Kidney (tissue), 14 donors: ENCODE measurements around the gene NMRK1. TPM values are rescaled to one million over a fixed set of nuclear protein-coding genes. Genes with fewer than 3 reads are reported as not detected.

ENCODE experiments used
- DNase-seq, 5 donors: peaks; one replicate each; pipeline ENCODE4 v3.0.0-alpha.2; 2013 to 2020
- FAIRE-seq: peaks from 2 replicates; lab custom pipeline; 2012; peaks lifted over from hg19 to GRCh38; lab: Jason Lieb, UNC
- H3K27ac ChIP-seq, 2 donors: one replicate each; pipeline ENCODE4 v1.7.0; 2013; ENCODE audit warnings: low read depth in 2 of 2, low read length in 2 of 2, inconsistent platforms in 1 of 2
- H3K27me3 ChIP-seq: one replicate; pipeline ENCODE4 v1.7.1; 2013; ENCODE audit warnings: low read length, inconsistent platforms; ENCODE audit not compliant: control insufficient read depth, insufficient read depth
- H3K36me3 ChIP-seq, 3 donors: one replicate each; pipeline versions ENCODE4 v1.7.0 to v1.7.1; 2013; ENCODE audit warnings: low read length in 3 of 3, control low read depth in 1 of 3, inconsistent platforms in 1 of 3; ENCODE audit not compliant: insufficient read depth in 3 of 3, control insufficient read depth in 2 of 3
- H3K4me1 ChIP-seq, 3 donors: one replicate each; pipeline versions ENCODE4 v1.7.0 to v1.7.1; 2013; ENCODE audit warnings: low read length in 3 of 3, inconsistent platforms in 1 of 3, low read depth in 1 of 3; ENCODE audit not compliant: control insufficient read depth in 2 of 3, insufficient read depth in 2 of 3
- H3K4me3 ChIP-seq, 3 donors: one replicate each; pipeline versions ENCODE4 v1.7.0 to v1.8.1; 2013; ENCODE audit warnings: low read length in 3 of 3, control low read depth in 1 of 3, inconsistent platforms in 1 of 3
- H3K9ac ChIP-seq, 3 donors: one replicate each; pipeline versions ENCODE4 v1.7.0 to v1.7.1; 2013; ENCODE audit warnings: low read length in 3 of 3, control low read depth in 1 of 3, inconsistent platforms in 1 of 3
- H3K9me3 ChIP-seq, 3 donors: one replicate each; pipeline versions ENCODE4 v1.7.0 to v1.7.1; 2013; ENCODE audit warnings: low read length in 3 of 3, control low read depth in 1 of 3, inconsistent platforms in 1 of 3; ENCODE audit not compliant: control insufficient read depth in 2 of 3, insufficient read depth in 1 of 3
- CTCF ChIP-seq: IDR thresholded peaks from 3 replicates; pipeline ENCODE4 v1.5.1; 2012; ENCODE audit warnings: mild to moderate bottlenecking, moderate library complexity, borderline replicate concordance; ENCODE audit not compliant: insufficient read depth; ENCODE audit errors: extremely low read depth
- intact Hi-C: fragments of 100-400 bp; cut with DNase I; formaldehyde crosslinking; loops from one replicate; pipeline ENCODE4 v1.11.1; 2022
- polyA plus RNA-seq: library from polyadenylated mRNA; stranded (reverse); fragments of 350-450 nt; fragmentation: Illumina TruSeq; extraction: RNeasy Lipid Tissue Mini Kit (QIAGEN cat#74804); gene quantifications from one replicate; pipeline ENCODE4 v1.2.3, GENCODE V29; 2014; ENCODE audit warnings: low read depth, low replicate concordance; ENCODE audit not compliant: insufficient read depth
- total RNA-seq: library from RNA; stranded (reverse); fragmentation: NEBNext Ultra II Directional; extraction: Animal tissue kit (Norgen Biotek cat#: 25700); gene quantifications from one replicate; pipeline ENCODE4 v1.2.1, GENCODE V29; 2021
- donor health status: control.
- donor health status: control.
- donor health status: control.
- donor health status: control.
- donor health status: control.
- donor health status: DM: yes; HTN: yes; CAD: no.
- donor health status: Normal renal cell carcinoma (clear cell type).

Gene NMRK1
- total and polyA plus RNA-seq, 2 donors from 2014 or later, result 42.3 to 67.8 TPM

- H3K9me3 ChIP-seq, result no peaks in the 10 kb centered on the region
- no peak overlapping the region for H3K4me3 ChIP-seq
- H3K36me3 ChIP-seq, result no peaks in the 10 kb centered on the region
- no peaks in the 10 kb centered on the region for H3K27me3 ChIP-seq
- intact Hi-C loops, result no loop called here
- no peak for TF ChIP-seq CTCF
- H3K27ac ChIP-seq, result no peak overlapping the region
- no peaks in the 10 kb centered on the region for H3K4me1 ChIP-seq
- no peak for FAIRE-seq
- no peak for DNase-seq
- no peak overlapping the region for H3K9ac ChIP-seq
Observed at GRCh38 chr9:75053869-75054268, 34.1 kb downstream of the NMRK1 start.

DNA sequence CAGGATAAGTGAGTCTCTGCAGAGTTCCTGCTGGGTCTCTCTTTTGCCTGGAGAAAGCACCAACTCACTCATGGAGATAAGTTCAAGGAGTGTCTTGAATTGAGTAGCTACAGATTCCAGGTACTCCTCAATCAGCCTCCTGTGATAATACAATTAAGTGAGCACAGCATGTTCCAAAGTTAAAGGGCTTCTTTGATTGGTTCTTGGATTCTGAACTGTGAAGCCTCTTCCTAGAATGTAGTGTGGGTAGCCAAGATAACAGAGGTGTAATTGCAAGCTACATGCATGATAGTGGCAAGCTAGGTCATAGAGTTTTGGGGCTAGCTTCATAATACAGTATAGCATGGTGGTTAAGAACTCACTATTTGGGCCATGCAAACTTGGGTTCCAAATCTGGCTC lies 36.7 kb downstream of the NMRK1 start:
- Histone ChIP-seq H3K27ac (no peak overlapping the region), H3K4me1 (no peaks in the 10 kb centered on the region), H3K36me3 (no peaks in the 10 kb centered on the region), H3K27me3 (no peaks in the 10 kb centered on the region), H3K9me3 (no peaks in the 10 kb centered on the region), H3K4me3 (no peak overlapping the region), H3K9ac (no peak overlapping the region)
- FAIRE-seq (no peak), DNase-seq (no peak)
- intact Hi-C loops, result no loop called here
- TF ChIP-seq CTCF, result no peak

- FAIRE-seq (no peak), DNase-seq (no peak)
- no peaks in the 10 kb centered on the region for H3K27me3 ChIP-seq
- H3K9me3 ChIP-seq, result no peaks in the 10 kb centered on the region
- intact Hi-C loops, result no loop called here
- TF ChIP-seq CTCF, result no peak
- no peak overlapping the region for H3K4me3 ChIP-seq
- no peaks in the 10 kb centered on the region for H3K4me1 ChIP-seq
- H3K9ac ChIP-seq, result no peak overlapping the region
- H3K27ac ChIP-seq, result no peak overlapping the region
- H3K36me3 ChIP-seq, result no peaks in the 10 kb centered on the region
Observed at GRCh38 chr9:75047506-75047905, 40.4 kb downstream of the NMRK1 start.

DNA sequence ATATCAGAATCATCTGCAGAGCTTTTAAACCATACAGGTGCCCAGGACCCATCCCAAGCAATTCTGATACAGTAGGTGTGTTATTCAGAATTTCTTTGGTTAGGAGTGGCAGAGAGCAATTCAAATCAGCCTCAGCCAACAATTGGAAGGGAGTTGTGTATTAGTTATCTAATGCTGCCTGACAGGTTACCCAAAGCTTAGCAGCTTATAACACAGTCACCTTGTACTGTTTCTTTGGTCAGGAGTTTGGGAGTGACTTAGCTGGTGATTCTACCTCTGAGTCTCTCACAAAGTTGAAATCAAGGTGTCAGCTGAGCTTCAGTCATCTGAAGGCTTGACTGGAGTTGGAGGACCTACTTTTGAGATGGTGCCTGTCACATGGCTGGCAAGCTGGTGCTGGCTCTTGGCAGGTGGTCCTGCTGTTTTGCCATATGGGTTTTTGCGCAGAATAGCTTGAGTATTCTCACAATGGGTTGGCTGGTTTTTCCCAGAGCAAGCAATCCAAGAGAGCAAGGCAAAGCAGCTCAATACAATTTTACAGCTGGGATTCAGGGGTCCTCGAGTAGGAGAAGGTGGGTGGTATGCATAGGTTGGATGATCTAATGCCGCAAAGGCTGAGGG lies 41.1 kb downstream of the NMRK1 start:
- H3K36me3 ChIP-seq, result no peaks in the 10 kb centered on the region
- no peak for DNase-seq
- TF ChIP-seq CTCF, result no peak
- no peaks in the 10 kb centered on the region for H3K27me3 ChIP-seq
- intact Hi-C loops, result no loop called here
- no peak overlapping the region for H3K27ac ChIP-seq
- H3K4me1 ChIP-seq, result no peaks in the 10 kb centered on the region
- no peak overlapping the region for H3K9ac ChIP-seq
- H3K9me3 ChIP-seq, result no peaks in the 10 kb centered on the region
- FAIRE-seq, result no peak
- H3K4me3 ChIP-seq, result no peak overlapping the region
